Thyroid gland (tissue), 4 donors: ENCODE data around the gene ZFHX3.

Source experiments
- POLR2A ChIP-seq, 2 donors: fragments of 450-650 bp; IDR thresholded peaks; one replicate each; pipeline ENCODE4 v1.6.1; 2017; ENCODE audit warnings: antibody characterized with exemption in 2 of 2, mild to moderate bottlenecking in 2 of 2, moderate library complexity in 1 of 2
- TF ChIP-seq, protein P1 (sequence below), 6 experiments: fragments of 200-600 bp in 3 of 6; fragments of 450-650 bp in 3 of 6; sonication (generic) in 3 of 6; IDR thresholded peaks; one replicate each; pipeline ENCODE4 v1.5.1; 2016 to 2019; ENCODE audit warnings: antibody characterized with exemption in 6 of 6, mild to moderate bottlenecking in 2 of 6, inconsistent platforms in 1 of 6, moderate library complexity in 1 of 6

DNA sequence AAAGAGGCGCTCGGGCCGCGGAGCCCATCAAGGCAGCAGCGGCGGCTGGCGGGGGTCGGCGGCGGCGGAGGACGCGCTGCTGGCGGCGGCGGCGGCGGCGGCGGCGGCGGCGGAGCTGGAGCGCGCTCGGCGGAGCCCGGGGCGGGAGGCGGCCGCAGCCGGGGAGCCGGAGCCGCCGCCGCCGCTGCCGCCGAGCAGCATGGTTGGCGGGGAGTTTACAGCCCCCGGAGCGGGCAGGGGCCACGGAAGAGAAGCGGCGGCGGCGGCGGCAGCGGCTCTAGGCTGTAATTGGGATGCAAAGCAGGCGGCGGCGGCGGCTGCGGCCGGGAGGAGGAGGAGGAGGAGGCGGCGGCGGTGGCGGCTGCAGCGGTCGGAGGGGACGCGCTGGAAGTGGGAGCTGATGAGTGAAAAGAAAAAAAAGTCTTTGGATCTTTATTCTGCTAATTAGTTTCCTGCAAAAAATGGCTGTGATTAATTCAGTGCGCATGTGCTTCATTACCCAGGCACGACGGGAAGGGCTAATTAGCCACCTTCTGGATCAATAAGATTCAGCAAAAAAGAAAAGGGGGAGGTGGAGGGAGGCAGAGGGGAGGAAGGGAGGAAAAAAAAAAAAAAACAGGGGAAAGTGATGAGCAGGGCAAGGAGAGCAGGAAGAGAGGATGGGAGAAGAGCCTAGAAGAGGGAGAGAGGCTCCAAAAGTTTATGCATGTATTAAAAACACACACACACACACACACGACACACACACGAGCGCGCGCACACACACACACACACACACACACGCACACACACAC, 10.9 kb upstream of the ZFHX3 start:
- TF ChIP-seq, protein P1, sequence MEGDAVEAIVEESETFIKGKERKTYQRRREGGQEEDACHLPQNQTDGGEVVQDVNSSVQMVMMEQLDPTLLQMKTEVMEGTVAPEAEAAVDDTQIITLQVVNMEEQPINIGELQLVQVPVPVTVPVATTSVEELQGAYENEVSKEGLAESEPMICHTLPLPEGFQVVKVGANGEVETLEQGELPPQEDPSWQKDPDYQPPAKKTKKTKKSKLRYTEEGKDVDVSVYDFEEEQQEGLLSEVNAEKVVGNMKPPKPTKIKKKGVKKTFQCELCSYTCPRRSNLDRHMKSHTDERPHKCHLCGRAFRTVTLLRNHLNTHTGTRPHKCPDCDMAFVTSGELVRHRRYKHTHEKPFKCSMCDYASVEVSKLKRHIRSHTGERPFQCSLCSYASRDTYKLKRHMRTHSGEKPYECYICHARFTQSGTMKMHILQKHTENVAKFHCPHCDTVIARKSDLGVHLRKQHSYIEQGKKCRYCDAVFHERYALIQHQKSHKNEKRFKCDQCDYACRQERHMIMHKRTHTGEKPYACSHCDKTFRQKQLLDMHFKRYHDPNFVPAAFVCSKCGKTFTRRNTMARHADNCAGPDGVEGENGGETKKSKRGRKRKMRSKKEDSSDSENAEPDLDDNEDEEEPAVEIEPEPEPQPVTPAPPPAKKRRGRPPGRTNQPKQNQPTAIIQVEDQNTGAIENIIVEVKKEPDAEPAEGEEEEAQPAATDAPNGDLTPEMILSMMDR (IDR thresholded peaks at IDR 0.05) = no peak
- TF ChIP-seq POLR2A (IDR thresholded peaks at IDR 0.05) = peak in 1 of 2 donors; percentile 45
